GM18951 (cell line): Measurements from ENCODE around the gene B4GALT5.

ENCODE experiments used
- POLR2A ChIP-seq: IDR thresholded peaks from 4 replicates; pipeline ENCODE4 v1.6.1; 2011; ENCODE audit warnings: mild to moderate bottlenecking; ENCODE audit not compliant: insufficient read length, insufficient read depth; ENCODE audit errors: extremely low read depth
- in situ Hi-C: fragments of 300-500 bp; cut with MboI; formaldehyde crosslinking; loops from one replicate; pipeline ENCODE4 v1.12.0; 2022; ENCODE audit warnings: low sequenced_read_pairs, mixed read lengths, inconsistent platforms; ENCODE audit not compliant: unreplicated experiment

The B4GALT5 gene

DNA sequence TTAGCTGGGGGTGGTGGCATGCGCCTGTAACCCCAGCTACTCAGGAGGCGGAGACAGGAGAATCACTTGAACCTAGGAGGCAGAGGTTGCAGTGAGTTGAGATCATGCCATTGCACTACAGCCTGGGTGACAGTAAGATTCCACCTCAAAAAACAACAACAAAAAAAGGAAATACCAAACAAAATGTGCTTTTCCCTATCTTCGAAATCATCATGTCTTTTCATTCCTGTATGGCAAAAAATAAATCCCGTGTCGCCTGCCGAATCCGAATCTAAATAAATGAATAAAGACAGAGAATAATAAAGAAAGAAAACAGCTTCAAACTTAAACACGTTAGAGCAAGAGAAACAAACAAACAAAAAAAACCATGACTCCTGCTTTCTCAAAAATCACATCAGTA is 11.8 kb downstream of the B4GALT5 start:
- in situ Hi-C loops: no loop called here
- no peak for TF ChIP-seq POLR2A

DNA sequence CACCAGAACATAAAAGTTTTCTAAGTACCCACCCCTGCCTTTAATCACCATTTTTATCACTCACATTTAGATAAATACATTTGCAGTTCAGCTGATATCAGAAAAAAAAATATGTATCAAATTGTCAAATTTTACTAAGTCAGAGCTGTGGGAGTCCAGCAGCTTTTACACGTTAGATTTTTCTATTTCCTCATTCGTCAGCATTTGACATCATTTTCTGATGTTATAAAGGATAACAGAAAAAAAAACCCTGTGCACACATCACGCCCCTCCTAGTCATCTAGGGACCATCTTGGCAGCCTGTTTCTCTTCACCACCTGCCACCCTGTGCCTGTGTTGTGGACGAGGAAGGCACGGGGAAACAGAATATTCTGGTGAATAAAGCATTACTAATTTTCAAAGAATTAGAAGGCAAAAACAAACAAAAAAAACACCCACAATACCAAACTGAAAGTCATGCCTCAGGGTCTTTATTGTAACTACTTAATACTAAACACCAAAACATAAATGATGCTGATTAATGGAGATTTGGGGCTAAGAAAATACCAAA is 12.4 kb downstream of the B4GALT5 start:
- in situ Hi-C loops: no loop called here
- no peak for TF ChIP-seq POLR2A

DNA sequence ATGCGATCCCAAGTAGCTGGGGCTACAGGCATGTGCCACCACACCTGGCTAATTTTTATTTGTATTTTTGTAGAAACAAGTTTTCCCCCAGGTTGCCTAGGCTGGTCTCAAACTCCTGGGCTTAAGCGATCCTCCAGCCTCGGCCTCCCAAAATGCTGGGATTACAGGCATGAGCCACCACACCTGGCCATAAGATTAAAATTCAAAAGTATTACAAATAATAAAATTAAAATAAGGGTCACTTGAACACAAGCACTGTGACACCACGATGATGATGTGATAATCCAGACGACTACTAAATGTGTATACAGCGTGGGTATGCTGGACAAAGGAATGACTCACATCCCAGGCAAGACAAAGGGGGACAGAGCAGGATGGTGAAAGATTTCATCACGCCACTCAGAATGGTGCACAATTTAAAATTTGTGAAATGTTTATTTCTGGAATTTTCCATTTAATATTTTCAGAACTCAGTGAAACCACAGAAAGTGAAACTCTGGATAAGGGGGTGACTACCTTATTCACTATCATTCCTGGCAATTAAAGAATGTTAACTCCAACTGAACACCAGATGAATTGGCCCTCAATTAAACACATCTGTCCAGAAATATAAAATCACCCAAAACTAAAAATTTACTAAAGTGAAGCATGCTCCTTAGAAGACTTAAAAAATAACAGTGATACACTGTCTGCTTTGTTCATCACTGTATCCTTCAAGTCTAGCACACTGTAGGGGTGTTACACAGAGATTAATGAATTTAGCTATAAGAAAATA is 13.1 kb downstream of the B4GALT5 start:
- in situ Hi-C loops: no loop called here
- no peak for TF ChIP-seq POLR2A

DNA sequence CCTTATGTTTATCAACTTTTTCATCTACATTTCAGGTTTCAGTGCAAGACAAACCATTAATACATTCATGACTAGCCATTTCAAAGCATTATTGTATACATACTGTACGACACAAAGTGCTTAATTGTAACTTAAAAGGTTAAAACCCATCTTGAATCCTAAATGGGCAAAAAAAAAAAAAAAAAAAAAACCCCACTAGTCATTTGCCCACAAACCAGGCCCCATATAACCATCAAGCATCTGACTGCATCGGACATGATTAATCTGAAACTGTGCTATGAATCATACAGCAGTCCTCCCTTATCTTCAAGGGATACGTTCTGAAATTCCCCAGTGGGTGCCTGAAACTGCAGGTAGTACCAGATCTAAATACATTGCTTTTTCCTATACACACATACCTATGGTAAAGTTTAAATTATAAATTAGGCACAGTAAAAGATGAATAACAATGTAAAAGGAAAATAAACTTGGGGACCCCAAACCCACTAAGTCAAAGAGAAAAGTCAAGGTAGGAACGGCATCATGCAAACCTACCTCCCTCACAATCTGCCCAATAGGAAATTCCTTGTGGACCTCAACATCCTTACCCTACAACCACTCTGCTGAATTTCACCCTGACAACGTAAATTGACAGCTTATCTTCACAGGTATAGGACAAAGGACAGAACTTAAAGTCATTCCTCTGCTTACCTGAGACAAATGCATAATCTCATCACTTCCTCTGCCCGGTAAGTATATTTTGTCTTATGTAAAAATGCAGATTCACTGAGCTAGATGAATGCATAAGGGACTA is 14.3 kb downstream of the B4GALT5 start:
- no peak for TF ChIP-seq POLR2A
- in situ Hi-C loops: no loop called here

DNA sequence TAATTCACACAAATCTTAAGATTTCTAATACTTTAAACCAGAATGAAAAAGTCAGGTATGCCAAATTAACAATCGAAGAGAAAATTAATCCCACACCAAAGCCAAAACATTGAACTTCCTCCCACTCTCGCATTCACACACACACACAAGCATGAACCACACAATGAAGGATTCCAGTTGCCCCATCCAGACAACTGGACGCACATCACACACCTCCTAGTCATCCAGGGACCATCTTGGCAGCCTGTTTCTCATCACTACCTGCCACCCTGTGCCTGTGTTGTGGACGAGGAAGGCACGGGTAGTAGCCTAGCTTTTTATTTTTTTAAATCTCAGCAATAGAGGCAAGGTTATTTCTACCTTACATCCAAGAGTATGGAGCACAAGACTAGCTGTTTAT is 15.2 kb downstream of the B4GALT5 start:
- in situ Hi-C loops: no loop called here
- TF ChIP-seq POLR2A: no peak

DNA sequence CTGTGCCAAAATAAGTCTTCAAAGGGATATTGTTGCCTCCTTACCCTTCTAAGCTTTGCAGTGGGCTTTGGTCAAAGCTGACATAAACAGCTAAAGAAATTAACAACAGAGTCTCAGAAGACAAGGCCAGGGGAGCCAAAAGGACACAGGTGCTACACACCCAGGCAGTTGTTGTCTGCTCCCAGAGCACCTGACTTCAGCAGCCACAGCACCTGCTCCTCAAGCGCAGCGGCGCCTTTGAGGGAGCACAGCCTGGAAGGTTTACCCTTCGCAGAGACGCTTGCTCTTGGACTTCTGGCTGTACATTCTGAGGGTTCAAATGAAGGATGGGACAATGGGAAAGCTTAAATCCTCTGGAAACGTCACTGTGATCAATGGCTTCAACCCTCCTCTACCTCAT is 16.6 kb downstream of the B4GALT5 start:
- no peak for TF ChIP-seq POLR2A
- in situ Hi-C loops: no loop called here

DNA sequence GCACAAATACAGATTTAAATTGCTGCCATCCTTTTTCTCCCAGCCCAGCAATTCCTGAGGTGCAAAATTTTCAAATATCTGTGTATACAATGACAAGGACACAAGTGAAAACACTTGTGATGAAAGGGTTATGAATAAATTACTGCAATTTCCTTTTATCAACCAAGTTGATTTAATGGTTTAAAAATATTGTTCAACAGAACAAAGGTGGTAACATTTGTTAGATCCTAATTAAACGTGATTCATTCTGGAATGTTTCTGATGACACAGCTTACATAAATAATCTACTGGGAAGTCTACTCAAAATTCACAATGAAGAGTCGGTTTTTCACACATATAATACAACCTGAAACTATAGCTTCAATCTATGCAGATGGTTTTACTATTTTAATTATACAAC is 17.1 kb downstream of the B4GALT5 start:
- no peak for TF ChIP-seq POLR2A
- in situ Hi-C loops: no loop called here

DNA sequence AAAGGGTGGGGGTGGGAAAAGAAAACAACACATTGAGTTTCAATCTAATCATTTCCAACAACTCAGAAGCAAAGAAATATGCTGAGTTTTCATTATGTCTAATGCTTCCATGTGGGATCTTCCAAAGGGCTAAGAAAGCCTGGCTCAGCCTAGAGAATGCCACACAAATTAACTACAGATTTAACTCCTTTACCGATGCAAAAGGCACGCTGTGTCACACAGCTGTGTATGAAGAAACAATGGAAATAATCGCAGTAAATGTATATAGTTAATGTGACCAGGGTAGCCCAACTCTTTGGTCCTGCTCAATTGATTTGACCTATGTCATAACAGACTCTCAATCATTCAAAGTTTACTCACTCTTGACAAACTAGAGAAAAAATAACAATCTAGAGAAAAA is 17.8 kb downstream of the B4GALT5 start:
- in situ Hi-C loops: no loop called here
- no peak for TF ChIP-seq POLR2A

DNA sequence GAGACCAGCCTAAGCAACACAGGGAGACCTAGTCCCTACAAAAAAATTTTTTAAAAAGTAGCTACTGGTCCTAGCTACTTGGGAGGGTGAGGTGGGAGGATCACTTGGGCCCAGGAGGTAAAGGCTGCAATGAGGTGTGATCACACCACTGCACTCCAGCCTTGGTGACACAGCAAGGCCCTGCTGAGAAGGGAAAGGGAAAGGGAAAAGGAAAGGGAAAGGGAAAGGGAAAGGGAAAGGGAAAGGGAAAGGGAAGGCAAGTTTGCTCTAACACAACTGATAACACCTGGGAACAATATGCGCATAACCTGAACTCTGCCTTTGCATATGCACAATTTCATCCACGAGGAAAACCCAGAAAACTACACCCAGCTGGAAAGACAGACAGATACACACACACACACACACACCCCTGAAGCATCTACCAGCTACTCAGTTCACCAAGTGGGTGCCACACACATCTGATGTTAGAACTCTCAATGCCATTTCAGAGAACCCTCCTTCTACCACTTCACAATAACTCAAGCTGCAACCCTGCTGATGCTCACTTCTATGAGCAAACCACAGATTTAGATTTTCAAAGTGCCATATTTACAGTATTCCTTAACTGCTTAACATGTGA is 19.1 kb downstream of the B4GALT5 start:
- no peak for TF ChIP-seq POLR2A
- in situ Hi-C loops: no loop called here

DNA sequence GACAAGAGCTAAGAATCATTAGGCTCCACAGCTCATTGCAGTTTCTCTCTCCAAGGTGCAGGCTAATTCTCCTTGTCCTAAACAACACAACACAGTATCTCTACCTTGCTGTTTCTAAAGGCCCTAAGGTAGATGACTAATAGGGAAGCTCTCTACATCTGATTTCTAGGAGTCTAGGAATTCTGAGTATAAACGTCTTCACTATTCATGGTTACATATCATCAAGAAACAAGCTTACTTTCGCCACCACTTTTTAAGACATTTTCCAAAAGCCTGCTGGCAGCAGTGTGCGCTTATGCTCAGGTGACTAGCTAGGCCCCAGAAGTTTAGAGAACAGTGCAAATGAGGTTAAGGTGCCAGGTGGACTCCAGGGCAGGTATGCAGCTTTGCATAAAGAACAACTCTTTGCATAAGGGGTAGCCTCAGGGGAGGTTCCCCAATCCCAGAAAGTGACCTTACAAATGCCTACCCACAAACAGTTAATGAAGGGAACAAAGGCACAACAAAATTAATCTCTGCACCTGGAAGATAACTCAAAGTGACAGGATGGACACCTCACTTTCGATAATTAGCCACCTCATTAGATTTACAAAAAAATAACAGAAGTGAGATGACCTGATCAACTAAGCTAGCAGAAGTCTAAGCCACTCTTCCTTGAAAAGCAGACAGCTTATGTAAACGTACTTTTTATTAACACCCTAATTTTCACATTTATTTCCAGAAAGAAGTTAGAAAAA is 20.1 kb downstream of the B4GALT5 start:
- in situ Hi-C loops: no loop called here
- TF ChIP-seq POLR2A: no peak

DNA sequence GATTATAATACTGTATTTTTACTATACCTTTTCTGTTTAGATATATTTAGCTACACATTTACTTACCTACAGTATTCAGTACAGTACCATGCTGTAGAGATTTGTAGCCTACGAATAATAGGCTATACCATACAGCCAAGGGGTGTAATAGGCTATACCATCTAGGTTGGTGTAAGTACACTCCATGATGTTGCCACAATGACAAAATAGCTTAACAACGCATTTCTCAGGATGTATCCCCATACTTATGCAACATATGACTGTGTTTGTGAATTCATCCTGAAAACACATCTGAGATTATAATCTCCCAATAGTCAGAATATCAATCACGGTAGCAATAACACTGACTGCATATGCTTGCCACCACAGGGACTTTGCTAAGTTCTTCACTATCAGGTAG is 20.7 kb downstream of the B4GALT5 start:
- TF ChIP-seq POLR2A: no peak
- in situ Hi-C loops: no loop called here

DNA sequence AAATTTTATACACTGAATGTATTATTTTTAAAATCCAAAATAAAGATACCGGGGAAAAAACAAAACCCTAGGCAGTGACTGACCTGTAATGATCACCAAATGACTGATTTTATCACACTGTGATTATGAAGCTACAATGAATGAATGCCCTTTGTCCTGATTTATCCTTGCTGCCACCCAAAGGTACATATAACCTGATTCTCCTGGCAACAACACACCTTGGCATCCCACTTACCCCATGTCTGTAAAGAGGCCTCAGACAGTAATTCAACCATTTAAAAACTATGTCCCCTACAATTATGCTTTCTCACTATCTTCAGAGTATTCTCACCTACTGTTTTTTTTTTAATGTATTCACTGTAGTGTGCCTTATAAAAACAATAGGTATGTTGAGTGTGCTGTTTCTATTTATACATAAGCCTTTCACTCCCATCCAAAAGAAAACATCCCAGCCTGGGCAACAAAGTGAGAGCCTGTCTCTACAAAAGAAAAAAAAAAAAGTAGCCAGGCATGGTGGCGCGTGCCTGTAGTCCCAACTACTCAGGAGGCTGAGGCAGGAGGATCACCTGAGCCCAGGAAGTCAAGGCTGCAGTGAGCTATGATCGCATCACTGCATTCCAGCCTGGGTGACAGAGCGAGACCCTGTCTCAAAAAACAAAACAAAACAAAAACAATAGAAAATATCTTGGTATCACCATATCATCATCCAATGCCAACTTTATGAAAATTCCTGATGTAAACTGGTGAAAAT is 21.7 kb downstream of the B4GALT5 start:
- in situ Hi-C loops: no loop called here
- no peak for TF ChIP-seq POLR2A

DNA sequence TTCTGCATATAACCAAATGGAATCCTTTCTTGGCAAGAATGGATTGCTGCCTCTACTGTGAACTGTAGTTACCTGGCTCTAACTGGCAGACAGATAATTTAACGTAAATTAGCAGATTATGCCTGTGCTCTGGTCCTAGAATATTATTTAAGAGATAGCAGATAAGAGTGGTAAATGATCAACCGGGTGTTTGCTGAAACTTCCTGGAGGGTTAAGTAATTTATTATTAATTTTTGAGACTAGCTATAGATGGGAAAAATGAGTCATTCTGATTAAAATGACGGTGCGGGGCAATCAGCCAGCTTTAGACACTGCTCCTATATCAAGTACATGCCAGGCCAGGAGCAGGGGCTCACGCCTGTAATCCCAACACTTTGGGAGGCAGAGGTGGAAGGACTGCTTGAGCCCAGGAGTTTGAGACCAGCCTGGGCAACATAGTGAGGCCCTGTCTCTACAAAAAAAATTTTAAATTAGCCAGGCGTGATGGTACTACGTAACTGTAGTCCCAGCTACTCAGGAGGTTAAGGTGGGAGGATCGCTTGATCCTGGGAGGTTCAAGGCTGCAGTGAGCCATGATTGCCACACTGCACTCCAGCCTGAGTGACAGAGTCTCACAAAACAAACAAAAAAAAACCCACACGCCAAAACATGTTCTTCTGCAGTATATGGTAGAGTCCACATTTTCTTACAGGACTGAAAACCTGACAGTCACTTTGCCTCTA is 22.6 kb downstream of the B4GALT5 start:
- TF ChIP-seq POLR2A: no peak
- in situ Hi-C loops: no loop called here
